Vagina (tissue), 2 donors: ENCODE data around the gene SKA2.

Experiments used
- CTCF ChIP-seq, 3 experiments: fragments of 450-650 bp in 2 of 3; fragments of 200-600 bp in 1 of 3; sonication (generic) in 1 of 3; IDR thresholded peaks; one replicate each; pipeline ENCODE4 v1.5.1; 2017 to 2019; ENCODE audit warnings: antibody characterized with exemption in 3 of 3, mild to moderate bottlenecking in 2 of 3, moderate library complexity in 2 of 3
- POLR2A ChIP-seq, 2 donors: fragments of 450-650 bp; IDR thresholded peaks; one replicate each; pipeline ENCODE4 v1.6.1; 2017; ENCODE audit warnings: antibody characterized with exemption in 2 of 2, mild to moderate bottlenecking in 2 of 2, moderate library complexity in 2 of 2

- TF ChIP-seq POLR2A (IDR thresholded peaks at IDR 0.05), result no peak
- no peak for TF ChIP-seq CTCF (IDR thresholded peaks at IDR 0.05)
Observed at GRCh38 chr17:59108400-59109102, 46.4 kb downstream of the SKA2 start.
